Omental fat pad (tissue), 4 donors: ENCODE measurements around the gene PLEKHA6. TPM values are rescaled to one million over a fixed set of nuclear protein-coding genes. Genes with fewer than 3 reads are reported as not detected.

ENCODE experiments used
- ATAC-seq: fragments of 150-250 bp; one replicate; pipeline ENCODE4 v1.9.1; 2016; ENCODE audit warnings: mild to moderate bottlenecking, moderate library complexity; ENCODE audit not compliant: low FRiP score
- DNase-seq: peaks from one replicate; pipeline ENCODE4 v3.0.0-alpha.2; 2019; ENCODE audit warnings: low spot score
- total RNA-seq, 4 donors: library from RNA; depleted of rRNA; stranded (reverse); fragments of >200 nt; gene quantifications; one replicate each; pipeline ENCODE4 v1.1.0, GENCODE V29; 2016
- TF ChIP-seq, protein P1 (sequence below), 3 donors: fragments of 450-650 bp; IDR thresholded peaks; one replicate each; pipeline ENCODE4 v1.5.1; 2016 to 2017; ENCODE audit warnings: antibody characterized with exemption in 3 of 3, mild to moderate bottlenecking in 3 of 3, moderate library complexity in 2 of 3

PLEKHA6 gene
- total RNA-seq, 4 donors from 2014 or later: 2.9 to 13.1 (median 7.5) TPM

DNA sequence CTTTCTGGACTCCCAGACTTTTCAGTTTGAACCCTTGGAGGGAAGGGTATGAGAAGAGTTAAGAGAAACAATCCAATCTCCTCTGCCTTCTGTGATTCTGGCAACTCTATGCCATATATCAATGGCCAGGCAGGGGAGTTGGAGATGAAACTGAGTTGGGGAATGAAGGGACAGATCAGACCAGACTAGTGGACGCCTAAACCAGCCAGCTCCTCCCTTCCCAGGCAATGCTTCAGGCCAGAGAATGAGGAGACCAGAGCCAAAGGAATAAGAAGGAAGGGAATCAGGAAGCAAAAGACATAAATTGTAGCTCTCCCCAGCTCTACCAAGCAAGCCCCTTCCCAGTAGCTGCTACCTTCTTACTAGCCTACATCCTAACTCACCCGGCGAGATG is 22.7 kb downstream of the PLEKHA6 start:
- DNase-seq (no peak), ATAC-seq (no peak)
- TF ChIP-seq, protein P1, sequence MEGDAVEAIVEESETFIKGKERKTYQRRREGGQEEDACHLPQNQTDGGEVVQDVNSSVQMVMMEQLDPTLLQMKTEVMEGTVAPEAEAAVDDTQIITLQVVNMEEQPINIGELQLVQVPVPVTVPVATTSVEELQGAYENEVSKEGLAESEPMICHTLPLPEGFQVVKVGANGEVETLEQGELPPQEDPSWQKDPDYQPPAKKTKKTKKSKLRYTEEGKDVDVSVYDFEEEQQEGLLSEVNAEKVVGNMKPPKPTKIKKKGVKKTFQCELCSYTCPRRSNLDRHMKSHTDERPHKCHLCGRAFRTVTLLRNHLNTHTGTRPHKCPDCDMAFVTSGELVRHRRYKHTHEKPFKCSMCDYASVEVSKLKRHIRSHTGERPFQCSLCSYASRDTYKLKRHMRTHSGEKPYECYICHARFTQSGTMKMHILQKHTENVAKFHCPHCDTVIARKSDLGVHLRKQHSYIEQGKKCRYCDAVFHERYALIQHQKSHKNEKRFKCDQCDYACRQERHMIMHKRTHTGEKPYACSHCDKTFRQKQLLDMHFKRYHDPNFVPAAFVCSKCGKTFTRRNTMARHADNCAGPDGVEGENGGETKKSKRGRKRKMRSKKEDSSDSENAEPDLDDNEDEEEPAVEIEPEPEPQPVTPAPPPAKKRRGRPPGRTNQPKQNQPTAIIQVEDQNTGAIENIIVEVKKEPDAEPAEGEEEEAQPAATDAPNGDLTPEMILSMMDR (IDR thresholded peaks at IDR 0.05): no peak

DNA sequence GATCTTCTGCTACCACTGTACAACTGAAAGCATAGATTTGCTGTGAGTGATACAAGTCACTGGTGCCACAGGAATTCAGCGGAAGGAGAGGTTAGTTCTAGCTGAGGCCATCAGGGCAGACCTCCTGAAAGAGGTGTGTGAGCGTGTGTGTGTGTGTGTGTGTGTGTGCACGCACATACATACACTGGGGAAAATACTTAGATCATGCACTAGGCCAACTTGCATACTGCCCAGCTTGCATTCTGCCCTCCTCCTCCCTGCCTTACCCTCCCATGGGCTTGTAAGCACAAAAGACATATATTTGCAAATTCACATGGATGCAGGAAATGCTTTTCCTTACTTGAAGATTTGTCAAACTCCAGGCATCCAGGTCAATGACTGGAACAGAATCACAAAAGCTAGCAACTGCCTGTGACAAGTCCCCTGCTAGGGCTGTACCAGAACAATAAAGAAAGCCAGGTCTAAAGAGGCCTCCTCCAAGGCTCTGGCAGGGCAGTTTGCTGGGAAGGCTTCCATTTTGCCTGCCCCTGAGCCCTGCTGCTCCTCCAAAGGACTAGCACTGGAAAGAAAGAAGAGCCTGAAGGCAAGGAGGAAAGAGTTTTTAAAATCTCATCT is 23.2 kb downstream of the PLEKHA6 start:
- DNase-seq (no peak), ATAC-seq (no peak)
- TF ChIP-seq, protein P1 (IDR thresholded peaks at IDR 0.05): no peak

DNA sequence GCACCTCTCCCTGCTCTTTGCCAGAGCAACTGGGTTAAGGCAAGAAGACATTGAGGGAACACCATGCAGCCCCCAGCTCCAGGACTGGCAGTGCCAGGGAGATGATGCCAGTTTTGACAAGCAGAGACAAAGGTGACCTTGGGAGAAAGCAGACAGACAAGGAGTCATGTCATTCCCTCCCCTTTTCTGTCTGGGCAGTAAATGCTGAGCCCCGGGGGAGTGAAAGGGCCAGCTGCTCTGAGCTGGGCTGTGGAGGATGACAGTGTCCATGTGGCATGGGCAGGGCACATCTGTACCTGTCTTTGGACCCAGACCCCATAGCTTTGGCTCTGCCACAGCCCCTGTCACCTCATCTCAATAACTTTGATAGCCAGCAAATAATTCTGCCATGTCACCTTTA is 24.2 kb downstream of the PLEKHA6 start:
- ATAC-seq: no peak
- TF ChIP-seq, protein P1 (IDR thresholded peaks at IDR 0.05): no peak
- DNase-seq: no peak

DNA sequence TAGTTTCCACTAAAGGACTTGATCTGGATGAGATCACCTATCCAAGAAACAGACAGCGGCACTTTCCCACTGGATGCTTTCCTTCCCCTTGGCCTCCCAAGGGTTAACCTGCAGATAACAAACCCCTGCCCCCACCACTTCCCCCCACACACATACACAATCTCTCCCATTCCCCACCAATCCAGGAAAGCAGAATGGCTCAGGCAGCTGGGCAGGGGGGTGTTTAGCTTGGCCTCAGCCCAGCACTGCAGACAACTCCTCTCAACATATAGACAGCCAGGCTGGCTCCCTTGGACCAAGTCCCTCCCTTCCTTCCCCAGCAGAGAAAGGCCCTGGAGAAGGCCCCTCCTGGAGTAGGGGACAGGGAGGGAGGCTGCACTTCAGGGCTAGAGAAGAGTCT is 24.6 kb downstream of the PLEKHA6 start:
- TF ChIP-seq, protein P1 (IDR thresholded peaks at IDR 0.05): no peak
- no peak for DNase-seq
- ATAC-seq: no peak

DNA sequence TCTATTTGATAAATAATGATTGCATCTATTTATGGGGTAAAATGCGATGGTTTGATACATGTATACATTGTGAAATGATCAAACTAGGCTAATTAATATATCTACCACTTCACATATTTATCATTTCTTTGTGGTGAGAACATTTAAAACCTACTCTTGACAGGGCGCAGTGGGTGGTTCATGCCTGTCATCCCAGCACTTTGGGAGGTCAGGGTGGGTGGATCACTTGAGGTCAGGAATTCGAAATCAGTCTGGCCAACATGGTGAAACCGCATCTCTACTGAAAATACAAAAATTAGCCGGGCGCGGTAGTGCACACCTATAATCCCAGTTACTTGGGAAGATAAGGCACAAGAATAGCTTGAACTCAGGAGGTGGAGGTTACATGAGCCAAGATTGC is 25.3 kb downstream of the PLEKHA6 start:
- TF ChIP-seq, protein P1 (IDR thresholded peaks at IDR 0.05): no peak
- no peak for DNase-seq
- ATAC-seq: no peak

DNA sequence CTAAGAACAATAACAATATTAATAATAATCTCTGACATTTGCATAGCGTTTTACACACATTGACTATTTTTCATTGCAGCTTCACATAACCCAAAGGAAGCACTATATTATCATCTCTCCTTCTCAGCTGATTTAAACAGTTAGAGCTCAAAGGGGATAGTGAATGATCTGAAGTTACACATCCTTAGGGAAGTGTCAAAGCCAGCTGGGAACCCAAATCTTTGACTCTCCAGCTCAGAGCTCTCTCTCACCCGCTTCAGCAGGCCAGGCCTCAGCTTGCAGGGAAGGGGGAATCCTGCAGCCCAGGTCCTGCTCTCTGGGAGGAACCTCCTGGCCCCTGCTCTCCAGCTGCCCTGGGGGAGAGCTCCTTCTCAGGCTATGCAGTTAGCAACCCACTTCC is 26.3 kb downstream of the PLEKHA6 start:
- TF ChIP-seq, protein P1 (IDR thresholded peaks at IDR 0.05): no peak
- ATAC-seq (no peak), DNase-seq (no peak)

DNA sequence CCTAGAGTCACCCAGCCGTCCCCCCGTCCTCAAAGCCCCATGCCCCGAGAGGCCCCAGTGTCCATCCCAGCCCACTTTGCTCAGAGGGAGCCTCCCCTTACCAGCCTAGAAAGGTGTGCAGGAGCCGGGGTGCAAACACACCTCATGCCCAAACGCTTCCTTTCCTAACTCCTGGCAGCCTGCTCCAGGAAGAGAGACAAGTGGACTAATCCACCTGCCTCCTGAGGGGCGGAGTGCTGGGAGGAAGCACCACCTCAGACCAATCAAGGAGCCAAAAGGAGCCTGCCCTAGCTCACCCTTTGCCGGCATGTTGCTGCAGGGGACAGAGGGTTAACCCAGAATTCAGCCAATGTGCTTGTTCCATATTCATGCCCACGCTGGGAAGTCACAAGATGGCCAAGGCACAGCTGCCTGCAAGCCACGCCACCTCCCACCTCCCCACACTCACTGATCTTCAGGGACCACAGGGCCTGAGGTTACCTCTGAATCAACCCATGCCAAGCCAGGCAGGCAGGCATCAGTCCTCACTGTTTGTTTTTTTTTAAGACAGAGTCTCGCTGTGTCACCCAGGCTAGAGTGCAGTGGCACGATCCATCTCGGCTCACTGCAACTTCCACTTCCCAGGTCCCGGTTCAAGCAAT is 27.8 kb downstream of the PLEKHA6 start:
- ATAC-seq (no peak), DNase-seq (no peak)
- TF ChIP-seq, protein P1 (IDR thresholded peaks at IDR 0.05): no peak
